ENCODE data around the gene REC8.
A peak's percentile ranks its signal among the peaks of the same experiment; 100 is the strongest.

The REC8 gene

GRCh38 chr14:24138396-24139271, 33.2 kb upstream of the REC8 start:
- no peak for DNase-seq (ENCODE audit: low spot score)
- in situ Hi-C loops (cut with MboI; ENCODE audit: low pct_unique_long_range_greater_than_20kb, low sequenced_read_pairs, unreplicated experiment), result no loop called here
- no peak for TF ChIP-seq CTCF (IDR thresholded peaks at IDR 0.05; ENCODE audit: extremely low read depth, insufficient read depth, missing control alignments)

DNA sequence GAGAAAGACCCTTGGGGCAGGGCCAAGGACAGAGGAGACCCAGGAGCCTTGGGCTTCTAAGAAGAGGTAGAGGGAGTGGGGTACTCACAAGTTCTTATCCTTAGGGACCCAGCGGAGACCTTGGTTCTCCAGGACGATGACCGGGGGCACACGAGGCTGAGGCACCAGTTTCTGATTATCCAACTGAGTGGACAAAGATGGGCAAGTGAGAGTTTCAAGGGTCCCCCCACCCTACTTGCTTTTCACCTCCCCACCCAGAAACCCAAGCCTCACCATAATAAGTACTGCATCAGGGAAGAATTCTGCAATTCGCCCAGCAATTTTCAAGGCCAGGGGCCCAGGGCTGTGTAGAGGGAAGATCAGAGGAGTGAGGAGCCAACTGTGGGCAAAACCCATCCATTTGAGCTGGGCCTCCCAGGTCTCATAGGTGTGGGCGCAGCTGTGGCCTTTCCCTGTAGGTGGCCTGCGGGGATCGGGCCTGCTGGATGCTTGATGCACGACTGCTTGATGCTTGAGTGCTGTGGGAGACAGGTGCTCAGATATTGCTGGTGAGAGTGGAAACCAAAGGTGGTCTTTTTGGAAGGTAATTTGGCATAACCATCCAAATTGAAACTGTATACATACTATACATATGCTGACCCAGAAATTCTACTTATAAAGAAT, 32.5 kb upstream of the REC8 start:
- in situ Hi-C loops (cut with MboI; ENCODE audit: low pct_unique_long_range_greater_than_20kb, low sequenced_read_pairs, unreplicated experiment), result no loop called here
- DNase-seq (ENCODE audit: low spot score), result no peak
- no peak for TF ChIP-seq CTCF (IDR thresholded peaks at IDR 0.05; ENCODE audit: extremely low read depth, insufficient read depth, missing control alignments)

DNA sequence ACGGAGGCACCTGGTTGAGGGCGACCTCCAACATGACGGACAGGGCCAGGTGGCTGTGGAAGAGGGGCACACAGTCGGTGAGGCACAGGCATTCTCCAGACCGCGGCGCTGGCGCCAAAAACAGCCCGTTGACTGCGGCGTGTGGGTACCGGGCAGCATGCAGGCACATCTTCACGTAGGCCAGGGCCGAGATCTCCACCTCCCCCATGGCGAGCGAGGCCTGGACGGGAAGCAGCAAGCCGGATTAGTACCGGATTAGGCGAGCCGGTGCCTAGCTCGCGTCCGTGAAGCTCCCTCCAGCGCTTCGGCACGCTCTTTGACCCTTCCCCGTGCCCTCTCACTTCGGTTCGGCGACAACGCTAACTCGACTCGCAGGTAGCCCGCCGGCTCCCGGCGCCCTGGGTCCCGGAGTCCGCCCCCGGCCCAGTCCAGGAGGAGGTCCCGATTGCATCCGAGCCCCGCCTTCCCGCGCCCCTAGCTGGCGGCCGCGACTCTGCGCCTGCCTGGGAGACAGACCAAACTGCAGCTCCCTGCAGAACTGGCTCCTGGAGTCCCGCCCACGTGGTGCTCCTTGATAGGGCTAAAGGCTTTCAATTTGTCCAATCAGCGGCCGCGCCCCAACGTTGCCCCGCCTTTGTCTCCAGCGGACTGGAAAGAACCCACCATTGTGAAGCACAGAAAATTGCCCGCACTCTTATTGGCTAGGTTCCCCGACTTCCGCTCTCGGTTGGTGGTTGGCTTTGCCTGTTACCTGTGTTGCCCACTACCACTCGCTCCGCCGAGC, 30.6 kb upstream of the REC8 start, which contains the start of gene EMC9:
Gene EMC9, minus strand, starts transcription at position 495 of the 784 bp plus-strand sequence. Its CDS starts 287 bp downstream, at position 208.
- in situ Hi-C loops (cut with MboI; ENCODE audit: low pct_unique_long_range_greater_than_20kb, low sequenced_read_pairs, unreplicated experiment), result no loop called here
- DNase-seq (ENCODE audit: low spot score), result peak; percentile 97
- TF ChIP-seq CTCF (IDR thresholded peaks at IDR 0.05; ENCODE audit: extremely low read depth, insufficient read depth, missing control alignments), result no peak

DNA sequence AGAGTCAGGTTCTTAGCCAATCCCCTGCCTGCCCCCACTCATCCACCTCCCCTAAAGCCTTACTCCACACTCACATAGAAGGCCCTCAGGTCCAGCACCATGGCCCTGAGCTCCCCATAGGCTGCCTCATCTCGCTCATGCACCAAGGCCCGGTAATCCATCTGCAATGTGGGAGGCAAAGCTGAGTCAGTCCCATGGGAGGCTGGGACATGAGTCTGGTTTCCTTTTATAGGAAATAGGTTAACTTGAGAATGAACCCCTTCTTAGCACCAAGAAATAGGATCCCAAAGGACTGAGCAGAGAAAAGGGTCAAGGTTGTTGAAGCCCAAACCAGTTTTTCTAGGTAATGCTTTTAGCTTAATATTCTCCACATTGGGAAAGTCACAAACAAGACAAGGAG, 28.4 kb upstream of the REC8 start:
- in situ Hi-C loops (cut with MboI; ENCODE audit: low pct_unique_long_range_greater_than_20kb, low sequenced_read_pairs, unreplicated experiment), result no loop called here
- TF ChIP-seq CTCF (IDR thresholded peaks at IDR 0.05; ENCODE audit: extremely low read depth, insufficient read depth, missing control alignments), result no peak
- DNase-seq (ENCODE audit: low spot score), result no peak

GRCh38 chr14:24144451-24144850, 27.4 kb upstream of the REC8 start:
- no peak for TF ChIP-seq CTCF (IDR thresholded peaks at IDR 0.05; ENCODE audit: extremely low read depth, insufficient read depth, missing control alignments)
- DNase-seq (ENCODE audit: low spot score), result no peak
- in situ Hi-C loops (cut with MboI; ENCODE audit: low pct_unique_long_range_greater_than_20kb, low sequenced_read_pairs, unreplicated experiment), result no loop called here

DNA sequence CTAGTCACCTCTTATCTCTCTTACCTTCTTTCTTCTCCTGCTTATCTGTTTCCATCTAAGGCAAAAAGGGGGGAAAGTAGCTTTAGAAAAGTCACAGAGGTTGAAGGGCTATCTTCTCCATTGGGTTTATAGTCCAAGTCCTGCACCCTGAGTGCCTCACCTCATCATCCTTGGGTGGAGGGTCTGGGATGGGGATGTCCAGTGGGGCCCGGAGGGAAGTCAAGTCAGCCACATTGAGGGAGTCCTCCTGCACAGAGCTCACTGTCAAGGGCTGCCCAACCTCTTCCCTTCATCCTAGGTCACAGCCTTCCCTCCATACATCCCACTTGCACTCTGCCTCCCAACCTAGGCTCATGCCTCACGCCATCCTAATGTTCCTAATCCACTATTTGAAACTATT, 26.7 kb upstream of the REC8 start:
- TF ChIP-seq CTCF (IDR thresholded peaks at IDR 0.05; ENCODE audit: extremely low read depth, insufficient read depth, missing control alignments), result no peak
- DNase-seq (ENCODE audit: low spot score), result no peak
- in situ Hi-C loops (cut with MboI; ENCODE audit: low pct_unique_long_range_greater_than_20kb, low sequenced_read_pairs, unreplicated experiment), result no loop called here

All from GM13977 (cell line).